ENCODE measurements around the gene SH3YL1.
A peak's percentile ranks its signal among the peaks of the same experiment; 100 is the strongest.

Gene SH3YL1

GRCh38 chr2:281381-281780, 17.5 kb upstream of the SH3YL1 start:
- no peak for DNase-seq

- DNase-seq = no peak
Observed at GRCh38 chr2:280650-281110, 16.8 kb upstream of the SH3YL1 start.

- DNase-seq = no peak
Observed at GRCh38 chr2:279956-280649, 16.3 kb upstream of the SH3YL1 start.

- DNase-seq = no peak
Observed at GRCh38 chr2:279366-279765, 15.5 kb upstream of the SH3YL1 start.

- DNase-seq = no peak
Observed at GRCh38 chr2:278927-279320, 15.1 kb upstream of the SH3YL1 start.

- no peak for DNase-seq
Observed at GRCh38 chr2:278312-278926, 14.6 kb upstream of the SH3YL1 start.

- no peak for DNase-seq
Observed at GRCh38 chr2:275466-275865, 11.6 kb upstream of the SH3YL1 start.

- DNase-seq = no peak
Observed at GRCh38 chr2:274503-274902, 10.7 kb upstream of the SH3YL1 start.

GRCh38 chr2:273333-273732, 9.5 kb upstream of the SH3YL1 start:
- no peak for DNase-seq

- DNase-seq = no peak
Observed at GRCh38 chr2:271917-272316, 8.1 kb upstream of the SH3YL1 start.

- no peak for DNase-seq
Observed at GRCh38 chr2:270861-271260, 7.0 kb upstream of the SH3YL1 start.

GRCh38 chr2:269356-270030, 5.7 kb upstream of the SH3YL1 start:
- DNase-seq = no peak

GRCh38 chr2:268323-268722, 4.5 kb upstream of the SH3YL1 start:
- DNase-seq = no peak

GRCh38 chr2:264493-265468, 949 bp upstream of the SH3YL1 start, which contains the start of gene ACP1:
TSS of gene ACP1 (plus strand) at chr2:264947. CDS start at chr2:264965, 18 bp downstream.
- DNase-seq = peak; percentile 88 to 96 (median 94)

GRCh38 chr2:263022-263738, 652 bp downstream of the SH3YL1 start:
- peak in 1 of 6 experiments; percentile 30 for DNase-seq

GRCh38 chr2:262117-262516, 1.7 kb downstream of the SH3YL1 start:
- DNase-seq = no peak

GRCh38 chr2:260507-261161, 3.2 kb downstream of the SH3YL1 start:
- DNase-seq = no peak

GRCh38 chr2:259789-260331, 4.0 kb downstream of the SH3YL1 start:
- DNase-seq = no peak

GRCh38 chr2:258933-259332, 4.9 kb downstream of the SH3YL1 start:
- no peak for DNase-seq

GRCh38 chr2:257842-258241, 6.0 kb downstream of the SH3YL1 start:
- DNase-seq = no peak

GRCh38 chr2:257429-257828, 6.4 kb downstream of the SH3YL1 start:
- DNase-seq = no peak
